Measurements from ENCODE around the gene CCNC.

DNA sequence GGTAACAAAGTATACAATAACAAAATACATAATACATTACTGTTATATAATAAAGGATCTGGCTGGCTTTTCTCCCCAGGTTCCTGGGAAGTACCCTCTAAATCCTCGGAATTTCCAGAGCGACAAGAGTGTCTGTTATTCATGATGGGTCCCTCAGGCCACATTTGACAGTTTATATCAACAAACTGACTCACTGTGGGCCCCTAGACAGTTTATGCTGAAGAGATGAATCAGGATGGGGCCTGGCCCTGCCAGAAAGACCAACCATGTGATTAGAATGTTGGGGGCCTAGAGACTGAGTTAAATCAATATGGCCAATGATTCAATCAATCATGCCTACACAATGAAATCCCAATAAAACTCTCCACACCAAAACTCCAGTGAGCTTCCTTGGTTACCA, 66.7 kb downstream of the CCNC start:
- TF ChIP-seq, protein P1, sequence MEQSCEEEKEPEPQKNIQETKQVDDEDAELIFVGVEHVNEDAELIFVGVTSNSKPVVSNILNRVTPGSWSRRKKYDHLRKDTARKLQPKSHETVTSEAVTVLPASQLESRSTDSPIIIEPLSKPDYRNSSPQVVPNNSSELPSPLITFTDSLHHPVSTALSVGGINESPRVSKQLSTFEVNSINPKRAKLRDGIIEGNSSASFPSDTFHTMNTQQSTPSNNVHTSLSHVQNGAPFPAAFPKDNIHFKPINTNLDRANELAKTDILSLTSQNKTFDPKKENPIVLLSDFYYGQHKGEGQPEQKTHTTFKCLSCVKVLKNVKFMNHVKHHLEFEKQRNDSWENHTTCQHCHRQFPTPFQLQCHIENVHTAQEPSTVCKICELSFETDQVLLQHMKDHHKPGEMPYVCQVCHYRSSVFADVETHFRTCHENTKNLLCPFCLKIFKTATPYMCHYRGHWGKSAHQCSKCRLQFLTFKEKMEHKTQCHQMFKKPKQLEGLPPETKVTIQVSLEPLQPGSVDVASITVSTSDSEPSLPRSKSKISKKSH (CRISPR knock-in tag; IDR thresholded peaks at IDR 0.05; ENCODE audit: borderline replicate concordance): no peak
- TF ChIP-seq ZBTB20 (CRISPR knock-in tag; IDR thresholded peaks at IDR 0.05; ENCODE audit: borderline replicate concordance, low read depth): no peak
